DOHH2 (cell line): ENCODE results near the gene MAZ.
"Not testable (repeated sequence)": the region's sequence is repeated elsewhere in the genome, so short reads cannot be mapped to it uniquely, and the experiment has no call there.

Experiments used
- H3F3A ChIP-seq: fragments of 200-600 bp; sonication (generic), shearing (Covaris generic); 2 replicates; pipeline ENCODE4 v1.6.0; 2016; ENCODE audit warnings: antibody characterized with exemption, mild to moderate bottlenecking; ENCODE audit not compliant: control insufficient read depth, insufficient read depth
- H3K27ac ChIP-seq: fragments of 200-600 bp; sonication (generic); 2 replicates; pipeline ENCODE4 v1.5.1; 2014; ENCODE audit warnings: low read depth, mild to moderate bottlenecking, low read length, moderate library complexity
- H3K27me3 ChIP-seq: fragments of 200-600 bp; sonication (generic); 2 replicates; pipeline ENCODE4 v1.6.1; 2014; ENCODE audit warnings: mild to moderate bottlenecking, low read length, mixed read lengths; ENCODE audit not compliant: control insufficient read depth
- H3K36me3 ChIP-seq: fragments of 200-600 bp; sonication (generic); 2 replicates; pipeline ENCODE4 v1.6.1; 2014; ENCODE audit warnings: mild to moderate bottlenecking, low read length, moderate library complexity, mixed read lengths; ENCODE audit not compliant: control insufficient read depth
- H3K4me1 ChIP-seq: fragments of 200-600 bp; sonication (generic); 2 replicates; pipeline ENCODE4 v1.6.1; 2014; ENCODE audit warnings: mild to moderate bottlenecking, low read length, mixed read lengths; ENCODE audit not compliant: control insufficient read depth
- H3K4me2 ChIP-seq: fragments of 200-600 bp; sonication (generic); 2 replicates; pipeline ENCODE4 v1.6.0; 2014; ENCODE audit warnings: mild to moderate bottlenecking, low read length, moderate library complexity
- H3K4me3 ChIP-seq: fragments of 200-600 bp; sonication (generic); 2 replicates; pipeline ENCODE4 v1.5.1; 2014; ENCODE audit warnings: mild to moderate bottlenecking, low read length, mixed read lengths
- H3K79me2 ChIP-seq: fragments of 200-600 bp; sonication (generic); 2 replicates; pipeline ENCODE4 v1.6.1; 2014; ENCODE audit warnings: mild to moderate bottlenecking, low read length, mixed read lengths; ENCODE audit not compliant: control insufficient read depth
- H3K9me2 ChIP-seq: fragments of 200-600 bp; sonication (generic); replicated peaks from 2 replicates; pipeline ENCODE4 v1.6.1; 2014; ENCODE audit warnings: mild to moderate bottlenecking, low read length, mixed read lengths; ENCODE audit not compliant: control insufficient read depth
- H3K9me3 ChIP-seq: fragments of 200-600 bp; sonication (generic); 2 replicates; pipeline ENCODE4 v1.6.1; 2014; ENCODE audit warnings: antibody characterized with exemption, low read length, mixed read lengths; ENCODE audit not compliant: control insufficient read depth, insufficient read depth
- H4K20me1 ChIP-seq: fragments of 200-600 bp; sonication (generic); 2 replicates; pipeline ENCODE4 v1.6.0; 2014; ENCODE audit warnings: low read depth, mild to moderate bottlenecking, antibody characterized with exemption, low read length, moderate library complexity; ENCODE audit not compliant: control insufficient read depth, insufficient read depth
- CTCF ChIP-seq: fragments of 200-600 bp; sonication (generic); IDR thresholded peaks from one replicate; pipeline ENCODE4 v1.5.1; 2014; ENCODE audit warnings: antibody characterized with exemption, mild to moderate bottlenecking, low read depth, low read length; ENCODE audit not compliant: poor library complexity, severe bottlenecking
- EZH2phosphoT487 ChIP-seq: fragments of 200-600 bp; sonication (generic); IDR thresholded peaks from 2 replicates; pipeline ENCODE4 v1.6.1; 2017; ENCODE audit warnings: borderline replicate concordance, mild to moderate bottlenecking, antibody characterized with exemption, low read length, moderate library complexity, mixed read lengths

Gene MAZ

GRCh38 chr16:29784157-29784556, 22.2 kb upstream of the MAZ start:
- Histone ChIP-seq H3K4me1 (peaks cover 4% of the 10 kb centered on the region), H3K4me3 (no peak overlapping the region), H3K4me2 (no peak overlapping the region), H3K36me3 (no peaks in the 10 kb centered on the region), H3F3A (no peaks in the 10 kb centered on the region; the same call in 1 of the 2 replicates), H4K20me1 (no peaks in the 10 kb centered on the region), H3K9me3 (no peaks in the 10 kb centered on the region), H3K79me2 (no peaks in the 10 kb centered on the region), H3K27me3 (peaks cover 4% of the 10 kb centered on the region; the same call in 1 of the 2 replicates), H3K27ac (no peak overlapping the region), H3K9me2 (no peaks in the 10 kb centered on the region)
- TF ChIP-seq CTCF: no peak
- TF ChIP-seq EZH2phosphoT487: no peak

GRCh38 chr16:29784901-29785500, 21.3 kb upstream of the MAZ start:
- H3K36me3 ChIP-seq: no peaks in the 10 kb centered on the region
- peak overlapping the region; percentile 43; the same call in 1 of the 2 replicates for H3K4me2 ChIP-seq
- H3K9me2 ChIP-seq: no peaks in the 10 kb centered on the region
- H3K27ac ChIP-seq: no peak overlapping the region
- H3K79me2 ChIP-seq: no peaks in the 10 kb centered on the region
- H3K9me3 ChIP-seq: no peaks in the 10 kb centered on the region
- H3K27me3 ChIP-seq: peaks cover 4% of the 10 kb centered on the region; the same call in 1 of the 2 replicates
- H4K20me1 ChIP-seq: no peaks in the 10 kb centered on the region
- H3K4me1 ChIP-seq: peaks cover 12% of the 10 kb centered on the region
- TF ChIP-seq CTCF (peak; percentile 54), EZH2phosphoT487 (no peak)
- H3F3A ChIP-seq: no peaks in the 10 kb centered on the region; the same call in 1 of the 2 replicates
- H3K4me3 ChIP-seq: no peak overlapping the region

- H4K20me1 ChIP-seq, H3K4me2 ChIP-seq, H3K9me3 ChIP-seq, H3K9me2 ChIP-seq, H3F3A ChIP-seq, H3K27ac ChIP-seq, H3K27me3 ChIP-seq, H3K4me3 ChIP-seq: not testable (repeated sequence)
- Histone ChIP-seq H3K4me1 (peaks cover 19% of the 10 kb centered on the region), H3K36me3 (peaks cover 15% of the 10 kb centered on the region), H3K79me2 (peaks cover 16% of the 10 kb centered on the region)
These were observed 19.2 kb upstream of the MAZ start for GRCh38 chr16:29787155-29787554.

GRCh38 chr16:29789775-29790182, 16.6 kb upstream of the MAZ start:
- H3K36me3 ChIP-seq: peaks cover 41% of the 10 kb centered on the region
- peak overlapping the region; percentile 77 for H3K4me3 ChIP-seq
- H3K27me3 ChIP-seq: no peaks in the 10 kb centered on the region
- no peaks in the 10 kb centered on the region; the same call in 1 of the 2 replicates for H3F3A ChIP-seq
- H4K20me1 ChIP-seq: peaks cover 14% of the 10 kb centered on the region; the same call in 1 of the 2 replicates
- peak overlapping the region; percentile 89 for H3K4me2 ChIP-seq
- no peaks in the 10 kb centered on the region for H3K9me3 ChIP-seq
- H3K79me2 ChIP-seq: peaks cover 43% of the 10 kb centered on the region
- TF ChIP-seq CTCF (no peak), EZH2phosphoT487 (no peak)
- H3K9me2 ChIP-seq: no peaks in the 10 kb centered on the region
- H3K27ac ChIP-seq: no peak overlapping the region
- peaks cover 35% of the 10 kb centered on the region for H3K4me1 ChIP-seq
